NCI-H2196 (cell line): ENCODE data around the gene ANKRD49.
A peak's percentile ranks its signal among the peaks of the same experiment; 100 is the strongest.
"Not testable (repeated sequence)": the region's sequence is repeated elsewhere in the genome, so short reads cannot be mapped to it uniquely, and the experiment has no call there.

ENCODE experiments used
- DNase-seq: peaks from one replicate; lab custom pipeline; 2025; ENCODE audit not compliant: unreplicated experiment; lab: John Stamatoyannopoulos, UW

The ANKRD49 gene

DNA sequence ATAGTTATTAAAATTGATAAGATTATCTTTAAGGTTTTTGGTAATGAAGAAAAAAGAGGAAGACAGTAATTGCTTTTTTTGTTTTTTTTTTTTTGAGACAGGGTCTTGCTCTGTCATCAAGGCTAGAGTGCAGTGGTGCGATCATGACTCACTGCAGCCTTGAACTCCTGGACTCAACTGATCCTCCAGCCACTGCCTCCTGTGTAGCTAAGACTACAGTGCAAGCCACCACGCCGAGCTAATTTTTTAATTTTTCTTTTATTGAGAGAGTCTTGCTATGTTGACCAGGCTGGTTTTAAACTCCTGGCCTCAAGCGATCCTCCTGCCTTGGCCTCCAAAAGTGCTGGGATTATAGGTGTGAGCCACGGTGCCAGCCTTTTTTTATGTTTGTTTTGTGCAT is 12.7 kb downstream of the ANKRD49 start:
- DNase-seq, result not testable (repeated sequence)

DNA sequence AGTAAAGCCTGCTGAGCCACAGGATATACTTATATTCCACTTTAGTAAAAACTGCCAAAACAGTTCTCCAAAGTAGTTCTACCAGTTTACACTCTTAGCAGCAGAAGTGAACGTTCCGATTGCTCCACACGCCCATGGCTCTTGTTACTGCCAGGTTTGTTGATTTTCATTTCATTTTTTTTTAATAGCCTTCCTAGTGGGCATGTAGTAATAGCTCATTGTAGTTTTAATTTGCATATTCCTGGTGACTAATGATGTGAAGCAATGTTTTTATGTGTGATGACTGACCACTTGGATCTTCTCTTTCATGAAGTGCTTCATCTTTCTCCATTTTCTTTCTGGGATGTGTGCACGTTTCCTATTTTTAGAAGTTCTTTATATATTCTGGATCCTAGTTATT is 13.7 kb downstream of the ANKRD49 start:
- DNase-seq, result no peak

DNA sequence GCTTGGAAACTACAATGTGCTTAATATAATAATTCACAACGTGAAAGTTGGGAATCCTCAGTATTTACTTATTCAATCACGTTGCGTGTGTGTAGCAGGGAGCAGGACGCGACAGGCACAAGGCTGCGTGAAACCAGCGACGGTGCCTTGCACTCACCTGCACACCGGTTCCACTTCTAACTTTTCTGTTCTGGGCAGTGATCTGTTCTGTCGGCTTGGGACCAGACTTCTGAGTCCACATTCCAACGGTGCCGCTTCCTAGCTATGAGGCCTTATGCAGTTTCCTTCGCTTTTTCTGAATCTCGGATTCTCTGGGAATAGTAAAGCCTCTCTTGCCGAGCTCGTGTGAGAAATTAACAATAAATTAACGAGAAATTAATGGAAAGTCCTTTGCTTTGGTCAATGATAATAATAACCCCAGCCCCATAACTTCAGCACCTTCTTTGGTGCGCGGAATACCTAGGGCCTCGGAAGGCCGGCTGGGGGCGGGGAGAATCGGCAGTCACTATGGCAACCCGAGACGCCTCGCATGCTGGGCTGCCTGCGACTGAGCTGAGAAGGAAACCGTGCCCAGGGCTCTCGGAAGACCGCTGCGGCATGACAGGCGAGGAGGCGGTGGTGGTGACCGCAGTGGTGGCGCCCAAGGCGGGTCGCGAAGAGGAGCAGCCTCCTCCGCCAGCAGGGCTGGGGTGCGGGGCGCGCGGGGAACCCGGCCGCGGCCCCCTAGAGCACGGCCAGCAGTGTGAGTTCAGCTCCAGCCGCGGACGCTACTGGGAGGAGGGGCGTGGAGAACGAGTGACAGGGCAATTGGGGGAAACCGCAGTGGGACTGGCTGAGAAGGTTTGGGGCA is 18.4 kb downstream of the ANKRD49 start, which contains the start of gene C11orf97:
TSS of gene C11orf97 (plus strand) at position 530 of the 850 bp plus-strand sequence. CDS start at position 598, 68 bp downstream.
- DNase-seq, result no peak

DNA sequence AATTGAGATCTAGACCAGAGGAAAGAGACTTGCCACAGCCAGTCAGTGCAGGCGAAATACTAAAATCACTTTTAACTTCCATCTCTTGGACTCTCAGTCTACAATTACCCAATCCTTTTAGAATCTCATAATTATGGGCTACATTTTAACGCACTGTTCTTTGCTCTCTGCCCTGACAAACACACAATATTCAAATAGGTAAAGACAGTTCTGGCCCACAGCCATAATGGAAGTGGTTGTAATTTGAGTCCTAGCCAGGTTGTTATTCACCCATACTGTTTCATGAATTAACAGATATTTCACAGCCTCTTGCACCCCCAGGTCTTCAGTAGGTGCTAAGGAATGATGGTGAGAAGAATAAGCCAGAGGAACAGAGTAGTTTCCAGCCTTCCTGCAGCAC is 19.3 kb downstream of the ANKRD49 start:
- DNase-seq, result peak; percentile 40

DNA sequence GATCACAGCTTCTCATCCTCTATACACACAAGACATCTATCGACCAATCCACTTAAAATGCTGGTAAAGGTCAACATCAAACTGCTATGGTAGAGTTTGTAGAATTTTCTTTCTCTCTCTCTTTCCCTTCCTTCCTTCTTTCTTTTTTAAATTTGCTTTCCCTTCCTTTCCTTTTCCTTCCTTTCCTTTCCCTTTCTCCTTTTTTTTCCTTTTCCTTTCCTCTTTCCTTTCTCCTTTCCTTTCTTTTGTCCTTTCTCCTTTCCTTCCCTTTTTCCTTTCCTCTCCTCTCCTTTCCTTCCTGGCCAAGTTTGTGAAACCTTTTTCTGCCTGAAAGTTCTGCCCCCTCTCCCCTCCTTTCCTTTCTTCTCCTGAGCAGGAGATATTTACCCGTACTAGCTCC is 21.6 kb downstream of the ANKRD49 start:
- no peak for DNase-seq

DNA sequence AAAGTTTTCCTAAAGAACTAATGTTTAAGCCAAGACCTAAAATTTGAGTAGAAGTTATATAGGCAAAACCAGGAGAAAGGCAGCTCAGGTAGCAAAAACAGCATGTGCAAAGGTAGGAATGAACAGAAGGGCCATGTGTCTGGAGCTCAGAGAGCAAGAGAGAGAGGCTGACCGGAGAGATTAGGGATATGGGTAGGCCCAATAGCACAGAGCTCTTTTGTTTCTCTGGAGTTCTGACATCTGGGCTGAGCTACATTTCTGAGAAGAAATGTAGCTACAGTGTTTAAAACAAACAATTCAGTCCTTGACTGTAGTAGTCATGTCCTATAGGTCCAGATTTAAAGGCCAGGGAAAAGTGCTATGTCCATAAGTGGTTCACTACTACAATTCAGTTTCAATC is 22.9 kb downstream of the ANKRD49 start:
- DNase-seq, result no peak

DNA sequence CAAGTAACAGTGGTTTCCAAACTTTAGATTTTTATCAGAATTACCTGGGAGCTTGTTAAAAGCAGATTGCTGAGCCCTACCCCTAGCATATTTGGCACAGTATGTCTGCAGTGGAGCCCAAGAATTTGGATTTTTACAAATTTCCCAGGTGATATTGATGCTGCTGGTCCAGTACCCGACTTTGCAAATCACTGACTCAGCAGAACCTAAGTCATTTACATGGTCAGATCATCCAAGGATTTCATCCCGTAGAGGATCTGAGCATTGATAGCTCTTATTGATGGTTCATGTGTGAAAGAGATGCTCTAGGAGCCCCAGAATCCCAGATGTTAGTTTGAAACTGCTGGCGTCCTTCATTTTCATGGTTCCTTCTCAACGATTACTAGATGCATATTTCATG is 24.5 kb downstream of the ANKRD49 start:
- no peak for DNase-seq

DNA sequence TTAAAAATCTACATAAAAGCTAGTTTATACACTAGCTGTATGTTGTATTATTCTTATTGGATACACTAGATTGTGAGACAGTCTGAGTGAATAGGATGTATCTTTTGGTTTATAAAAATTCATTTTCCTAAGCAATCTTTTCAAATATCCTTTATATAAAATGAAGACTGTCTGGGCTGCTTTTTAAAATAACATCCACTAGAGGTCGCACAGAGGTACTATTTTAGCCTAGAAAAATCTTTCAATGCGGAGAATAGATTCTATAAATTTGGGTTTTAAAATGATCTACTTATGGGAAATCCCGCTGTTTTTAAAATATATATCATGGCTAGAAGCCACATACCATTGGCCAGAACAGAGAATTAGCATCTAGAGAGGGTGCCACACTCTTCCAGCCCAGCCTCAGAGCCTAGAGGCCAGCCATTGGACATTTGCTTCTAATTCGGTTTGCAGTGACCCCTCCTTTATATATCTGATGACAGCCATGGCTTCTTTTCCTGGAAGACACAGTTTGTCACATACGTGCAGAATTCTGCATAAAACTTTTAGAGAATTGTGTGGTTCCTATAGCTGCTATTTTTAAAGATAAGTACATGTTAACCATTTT is 25.8 kb downstream of the ANKRD49 start:
- peak; percentile 43 for DNase-seq

DNA sequence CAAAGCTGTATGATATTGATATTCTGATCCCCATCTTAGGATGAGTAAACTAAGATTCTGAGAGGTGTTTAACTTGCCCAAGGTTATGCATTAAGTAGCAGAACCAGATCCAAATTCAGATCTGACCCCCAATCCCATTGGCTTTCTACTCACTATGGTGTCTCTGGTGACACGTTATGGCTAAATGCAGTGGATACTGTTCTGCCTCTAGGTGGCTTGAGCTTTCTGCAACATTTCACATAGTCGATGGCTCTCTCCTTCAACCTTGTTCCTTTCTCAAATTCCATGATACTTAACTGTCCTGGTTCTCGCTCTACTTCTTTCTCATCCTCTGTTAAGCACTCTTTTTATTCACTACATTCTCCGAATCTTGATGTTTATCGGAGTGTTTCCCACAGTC is 27.9 kb downstream of the ANKRD49 start:
- DNase-seq, result no peak

DNA sequence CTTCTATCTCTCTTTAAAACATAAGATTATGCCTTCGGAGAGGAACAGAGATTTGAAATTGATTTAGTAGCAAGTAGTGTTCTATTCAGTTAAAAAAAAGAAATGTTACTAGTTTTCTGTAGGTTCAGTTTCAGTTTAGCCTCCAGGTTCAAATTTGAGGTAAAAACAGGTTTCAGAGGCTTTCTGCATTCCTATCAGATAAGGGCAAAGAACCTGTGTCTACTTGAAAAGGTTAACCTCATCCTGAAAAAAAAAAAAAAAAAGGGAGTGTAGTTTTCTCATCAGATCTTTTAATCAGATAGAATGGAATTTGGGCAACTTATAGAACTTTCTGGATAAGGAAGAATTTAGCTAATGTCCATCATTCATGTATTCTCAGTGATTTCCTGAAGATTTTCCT is 30.6 kb downstream of the ANKRD49 start:
- no peak for DNase-seq

DNA sequence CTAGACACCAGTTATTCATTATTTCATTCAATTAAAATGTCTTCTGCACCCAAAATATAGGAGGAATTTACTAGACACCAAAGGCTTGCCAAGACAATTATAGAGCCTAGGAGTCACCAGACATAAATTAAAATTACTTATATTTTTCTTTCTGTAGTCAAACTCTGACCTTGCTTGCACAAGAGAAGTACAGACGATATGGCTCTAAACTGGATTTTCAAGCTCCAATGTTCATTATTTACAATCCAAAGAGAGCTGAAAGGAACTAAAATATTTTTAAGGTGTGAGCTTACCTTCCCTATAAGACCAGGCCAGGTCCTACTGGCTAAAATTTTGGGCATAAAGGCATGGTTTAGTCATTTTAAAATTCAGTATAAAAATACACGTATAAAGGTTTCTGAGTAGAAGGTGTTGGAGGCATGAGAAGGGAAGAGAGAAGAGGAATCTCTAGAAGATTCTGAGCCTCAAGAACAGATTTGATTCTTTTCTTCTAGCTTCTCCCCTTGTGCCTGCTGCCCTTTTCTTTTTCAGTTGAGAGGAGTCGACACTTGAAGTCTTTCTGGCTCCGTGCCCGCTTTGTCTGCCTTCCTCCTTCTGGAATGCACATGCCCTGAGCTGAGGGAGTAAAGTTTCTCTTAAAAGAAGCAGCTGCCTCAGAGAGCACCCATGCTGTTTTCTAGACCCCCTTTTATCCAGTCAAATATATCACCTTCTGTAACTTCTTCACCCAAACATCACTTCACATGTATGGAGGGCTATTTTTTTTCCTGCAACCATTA is 32.0 kb downstream of the ANKRD49 start:
- DNase-seq, result no peak

DNA sequence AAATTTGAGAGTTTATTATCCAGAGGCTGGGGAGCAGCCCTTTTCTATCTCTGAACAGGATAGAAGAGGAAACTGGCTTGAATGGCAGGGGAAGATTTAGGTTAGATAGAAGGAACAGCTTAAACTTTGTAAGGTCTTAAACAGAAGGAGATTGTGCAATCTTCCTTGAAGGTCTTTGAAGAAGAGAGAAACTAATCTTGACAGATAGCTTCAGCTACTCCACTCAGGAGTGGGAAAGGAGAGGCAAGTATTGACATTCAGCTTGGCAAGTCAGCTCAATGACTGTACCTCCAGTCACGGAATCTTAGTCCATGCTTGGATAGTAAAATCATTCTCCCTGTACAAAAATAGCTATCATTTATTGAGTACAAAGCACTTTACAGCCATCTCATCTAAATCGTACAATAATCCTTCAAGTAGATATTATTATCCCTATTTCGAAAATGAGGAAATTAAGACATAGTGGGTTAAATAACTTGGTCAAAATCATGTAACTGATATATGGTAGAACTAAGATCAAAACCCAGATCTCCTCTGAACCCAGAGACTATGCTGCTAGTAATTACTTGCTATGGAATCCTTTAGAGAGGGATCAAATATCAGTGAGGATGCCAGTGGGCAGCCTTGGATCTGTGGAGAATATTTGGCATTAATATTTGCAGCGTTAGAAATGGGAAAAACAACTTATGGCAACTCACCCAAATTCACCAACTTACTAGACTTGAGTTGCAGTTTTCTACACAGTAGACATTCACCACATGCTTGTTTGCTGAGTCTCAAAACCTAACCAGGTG is 33.1 kb downstream of the ANKRD49 start:
- DNase-seq, result no peak

DNA sequence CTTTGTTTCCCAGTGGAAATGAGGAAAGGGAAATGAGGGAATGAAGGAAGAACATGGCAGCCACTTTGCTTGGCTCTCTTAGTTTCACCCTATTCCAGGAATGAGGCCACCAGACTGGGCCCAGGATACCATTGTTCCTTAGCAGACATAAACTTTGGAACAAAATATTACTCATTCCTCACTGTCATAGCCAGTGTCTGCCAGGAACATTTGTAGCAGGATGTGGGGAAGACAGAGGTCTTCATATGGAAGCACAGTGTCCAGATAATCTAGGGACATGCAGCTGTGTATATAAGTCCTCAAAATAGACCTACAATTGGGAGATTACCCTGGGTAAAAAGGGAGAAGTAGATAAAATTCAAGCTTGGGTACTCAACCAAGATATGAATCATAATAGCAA is 34.8 kb downstream of the ANKRD49 start:
- DNase-seq, result no peak

DNA sequence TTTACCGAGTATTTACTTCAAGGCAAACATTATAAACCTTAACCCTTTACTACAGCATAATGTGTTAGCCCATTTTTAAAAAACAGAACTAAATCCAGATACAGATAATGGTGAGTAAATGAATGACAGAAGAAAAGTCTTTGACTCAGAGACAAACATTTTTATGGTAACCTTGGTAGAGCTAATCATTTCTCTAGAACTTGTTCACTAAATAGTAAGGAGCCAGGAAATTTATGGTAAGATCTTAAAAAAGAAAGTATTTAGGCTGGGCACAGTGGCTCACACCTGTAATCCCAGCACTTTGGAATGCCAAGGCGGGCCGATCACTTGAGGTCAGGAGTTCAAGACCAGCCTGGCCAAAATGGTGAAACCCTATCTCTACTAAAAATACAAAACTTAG is 38.4 kb downstream of the ANKRD49 start:
- DNase-seq, result no peak

DNA sequence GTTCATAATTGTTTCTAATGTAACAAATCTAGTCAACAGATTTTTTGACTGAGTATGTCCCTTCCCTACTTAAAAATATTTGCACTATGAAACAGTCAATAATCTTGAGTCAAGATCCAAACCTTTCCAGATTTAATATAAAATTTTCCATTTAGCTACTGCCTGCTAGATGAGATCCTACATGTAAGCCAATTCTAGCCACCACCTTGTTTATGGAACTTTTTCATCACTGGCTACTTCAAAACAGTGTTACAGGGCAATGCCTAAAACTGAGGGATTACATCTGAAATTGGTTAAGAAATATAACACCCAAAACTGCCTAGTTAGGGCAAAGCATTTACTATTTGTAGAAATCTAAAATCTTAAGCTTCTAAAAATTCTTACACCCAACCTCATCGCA is 39.4 kb downstream of the ANKRD49 start:
- DNase-seq, result no peak

DNA sequence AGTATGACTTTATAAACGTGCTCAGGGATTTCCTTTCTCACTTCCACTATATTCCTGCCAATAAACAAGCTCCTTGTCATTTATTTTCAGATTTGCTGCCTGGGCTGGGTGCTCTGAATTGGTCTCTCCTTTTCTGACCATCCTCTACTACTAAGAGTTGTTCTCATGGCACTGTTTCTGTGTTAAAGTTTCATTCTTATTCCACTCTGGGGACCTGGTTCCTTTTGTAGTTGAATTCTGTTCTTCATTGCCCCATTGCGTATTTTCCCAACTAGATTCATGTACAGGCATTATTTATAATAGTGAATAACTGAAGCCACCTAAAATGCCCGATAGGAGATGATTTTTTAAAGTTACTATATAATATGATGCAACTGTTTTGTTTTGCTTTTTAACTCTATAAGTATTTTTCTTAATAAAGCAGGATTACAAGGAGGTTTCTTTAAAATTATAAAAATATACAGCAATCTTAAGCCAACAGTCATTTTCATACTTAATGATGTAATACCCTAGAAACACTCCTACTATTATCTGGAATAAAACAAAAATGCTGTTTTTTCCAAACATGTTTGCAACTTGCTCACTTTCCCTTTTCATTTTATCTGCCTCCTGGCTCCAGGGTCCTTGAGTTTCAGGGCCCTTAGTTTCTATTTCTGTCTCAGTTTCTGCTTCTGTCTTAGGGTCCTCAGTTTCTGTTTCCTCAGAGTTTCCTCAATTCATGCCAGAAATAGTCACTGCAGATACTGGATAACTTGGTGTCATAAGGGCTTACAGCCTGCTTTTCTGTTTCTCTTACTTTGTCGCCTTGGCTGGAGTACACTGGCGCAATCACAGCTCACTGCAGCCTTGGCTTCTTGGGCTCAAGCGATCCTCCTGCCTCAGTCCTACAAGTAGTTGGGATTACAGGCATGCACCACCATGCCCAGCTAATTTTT is 40.2 kb downstream of the ANKRD49 start:
- DNase-seq, result no peak

DNA sequence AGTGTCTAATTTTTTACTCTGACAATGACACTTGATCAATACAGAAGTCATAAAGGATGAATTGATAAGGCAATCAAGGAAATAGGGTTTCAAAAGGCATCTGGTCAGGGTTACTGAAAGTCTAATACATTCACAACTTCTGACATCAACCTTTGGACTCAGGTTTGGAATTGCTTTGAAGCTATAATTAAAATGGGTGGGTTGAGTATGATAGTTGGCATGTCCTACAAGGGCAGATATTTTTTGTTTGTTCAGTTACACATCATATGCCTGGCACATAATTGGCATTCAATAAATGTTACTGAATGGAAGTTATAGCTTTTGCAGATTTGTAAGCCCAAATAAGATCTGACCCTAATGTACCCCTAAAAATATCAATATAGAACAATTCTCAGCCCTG is 42.6 kb downstream of the ANKRD49 start:
- no peak for DNase-seq

DNA sequence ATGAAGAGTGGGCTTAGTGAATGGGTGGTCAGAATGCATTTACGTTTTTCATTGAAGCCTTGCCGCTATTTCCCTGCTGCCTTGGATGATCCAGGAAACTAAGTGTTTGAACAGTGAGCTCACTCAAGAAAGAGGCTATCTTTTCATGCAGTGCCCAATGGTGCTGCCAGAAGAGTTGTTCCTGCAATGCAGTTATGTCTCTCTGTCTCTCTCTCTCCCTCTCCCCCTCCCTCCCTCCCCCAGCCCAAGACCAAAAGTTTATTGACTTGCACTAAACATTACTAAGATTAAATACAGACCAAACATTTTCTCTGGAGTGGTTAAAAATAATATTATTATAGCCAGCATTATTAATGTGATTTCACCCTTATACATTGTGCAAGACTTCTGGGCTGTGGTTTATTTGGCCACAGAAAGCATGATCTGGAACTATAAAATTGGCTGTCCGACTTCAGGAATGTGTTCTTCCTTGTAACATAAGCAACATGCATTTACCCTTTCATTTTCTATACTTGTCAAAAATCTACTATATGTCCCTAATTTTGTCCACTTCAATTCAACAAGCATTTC is 43.3 kb downstream of the ANKRD49 start:
- no peak for DNase-seq

DNA sequence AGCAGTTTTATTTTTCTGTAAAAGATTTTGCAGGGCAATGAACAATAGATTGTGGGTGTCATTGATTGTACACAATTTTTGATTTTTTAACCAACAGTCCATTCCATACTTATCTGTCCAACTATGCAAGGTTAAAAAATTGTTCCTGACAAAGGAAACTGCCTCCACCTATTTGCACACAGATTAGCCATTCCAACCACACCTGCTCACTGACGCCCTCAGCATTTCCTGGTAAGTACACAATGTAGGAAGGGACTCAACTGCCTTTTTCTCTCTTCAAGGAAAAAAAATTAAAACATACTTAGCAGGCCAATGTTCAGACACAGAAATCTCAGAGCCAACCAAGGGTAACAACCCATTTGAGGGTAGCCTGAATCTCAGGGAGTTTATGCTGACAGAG is 45.6 kb downstream of the ANKRD49 start:
- DNase-seq, result no peak
